GM18951 (cell line): Measurements from ENCODE around the gene KIF21B.

Experiments
- POLR2A ChIP-seq: IDR thresholded peaks from 4 replicates; pipeline ENCODE4 v1.6.1; 2011; ENCODE audit warnings: mild to moderate bottlenecking; ENCODE audit not compliant: insufficient read length, insufficient read depth; ENCODE audit errors: extremely low read depth
- in situ Hi-C: fragments of 300-500 bp; cut with MboI; formaldehyde crosslinking; loops from one replicate; pipeline ENCODE4 v1.12.0; 2022; ENCODE audit warnings: low sequenced_read_pairs, mixed read lengths, inconsistent platforms; ENCODE audit not compliant: unreplicated experiment

The KIF21B gene

DNA sequence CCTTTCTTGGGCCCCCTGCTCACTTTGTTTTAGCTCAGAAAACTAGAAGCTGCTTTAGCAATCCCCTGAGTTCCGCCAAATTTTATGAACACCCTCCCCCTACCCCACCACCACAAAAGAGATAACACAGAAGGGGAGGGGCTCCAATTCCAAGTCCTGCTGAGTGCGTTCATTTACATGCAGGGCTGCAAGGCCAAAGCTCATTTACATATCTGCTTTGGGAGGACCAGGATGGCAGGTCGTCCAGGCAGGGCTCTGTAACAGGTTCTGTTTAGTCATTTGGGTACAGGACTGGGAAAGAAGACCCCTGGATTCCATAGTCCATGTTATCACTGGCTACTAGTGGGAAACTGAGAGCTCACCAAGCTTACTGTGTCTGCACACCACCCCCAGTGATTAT lies 35.9 kb upstream of the KIF21B start:
- in situ Hi-C loops, result no loop called here
- no peak for TF ChIP-seq POLR2A

DNA sequence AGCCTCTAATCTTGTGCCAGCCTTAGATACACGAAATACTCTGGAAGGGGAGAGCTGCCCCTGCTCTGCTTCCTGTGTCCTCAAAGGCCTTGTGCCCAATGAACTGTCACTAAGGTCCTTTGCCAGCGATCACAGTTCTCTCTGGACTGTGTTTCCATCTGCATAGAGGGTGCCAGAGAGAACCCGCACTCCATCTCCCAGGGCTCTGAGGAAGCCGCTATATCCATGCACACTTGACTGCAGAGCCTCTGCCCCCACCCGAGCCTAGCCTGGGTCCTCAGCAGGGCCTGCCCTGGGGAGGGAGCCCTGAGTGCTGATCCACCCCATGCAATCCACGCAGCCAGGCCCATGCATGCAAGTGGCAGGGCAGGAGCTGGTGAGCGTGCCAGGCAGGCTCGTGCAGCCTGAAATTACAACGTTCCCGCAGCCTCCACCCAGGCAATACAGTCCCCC lies 30.6 kb upstream of the KIF21B start:
- in situ Hi-C loops, result no loop called here
- TF ChIP-seq POLR2A, result no peak

DNA sequence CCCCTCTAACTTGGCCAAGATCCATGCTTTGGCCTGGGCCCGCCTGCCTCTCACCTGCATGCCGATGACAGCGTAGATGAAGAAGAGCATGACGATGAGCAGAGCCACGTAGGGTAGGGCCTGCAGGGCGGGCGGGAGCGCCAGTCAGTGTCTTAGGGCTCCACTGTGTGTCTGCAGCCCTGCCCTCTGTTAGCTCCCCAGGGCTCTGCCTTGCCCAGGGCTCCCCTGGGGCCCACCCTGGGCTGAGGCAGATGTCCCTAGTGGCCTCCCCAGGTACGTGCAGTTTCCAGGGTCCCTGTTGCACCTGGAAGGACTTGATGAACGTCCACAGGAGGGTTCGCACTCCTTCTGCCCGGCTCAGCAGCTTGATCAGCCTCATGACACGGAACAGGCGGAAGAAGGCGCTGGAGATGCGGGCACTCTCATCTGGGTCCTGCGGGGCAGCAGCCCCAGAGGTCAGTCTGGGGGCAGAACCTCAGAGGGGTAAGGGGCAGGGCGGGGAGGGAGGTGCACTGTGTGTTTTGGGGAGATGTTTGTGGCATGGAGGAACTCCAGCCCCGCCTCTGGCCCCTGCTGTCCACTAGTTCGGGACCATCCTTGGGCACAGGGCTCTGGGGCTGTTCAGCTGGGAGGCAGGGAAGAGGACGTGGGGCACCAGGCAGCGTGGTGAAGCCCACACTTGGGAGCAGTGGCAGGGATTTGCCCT lies 29.8 kb upstream of the KIF21B start:
- TF ChIP-seq POLR2A, result no peak
- in situ Hi-C loops, result no loop called here

DNA sequence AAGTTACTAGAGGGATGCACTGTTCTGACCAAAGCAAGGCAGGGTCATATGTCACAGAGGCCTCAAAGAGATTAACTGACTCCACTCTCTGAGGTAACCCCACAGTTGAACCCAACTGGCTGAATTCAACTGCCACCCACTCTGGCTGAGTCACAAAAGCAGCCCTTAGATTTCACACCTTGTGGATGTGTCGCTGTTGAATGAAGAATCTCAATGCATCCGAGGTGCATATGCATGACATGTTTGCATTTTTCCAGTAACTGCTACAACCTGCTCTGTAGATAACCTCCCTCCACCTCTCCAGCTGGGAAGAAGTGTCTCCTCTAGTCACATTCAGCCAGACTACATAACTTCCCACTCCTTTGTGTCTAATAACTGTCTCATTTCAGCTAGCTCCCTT lies 27.9 kb upstream of the KIF21B start:
- in situ Hi-C loops, result no loop called here
- no peak for TF ChIP-seq POLR2A

DNA sequence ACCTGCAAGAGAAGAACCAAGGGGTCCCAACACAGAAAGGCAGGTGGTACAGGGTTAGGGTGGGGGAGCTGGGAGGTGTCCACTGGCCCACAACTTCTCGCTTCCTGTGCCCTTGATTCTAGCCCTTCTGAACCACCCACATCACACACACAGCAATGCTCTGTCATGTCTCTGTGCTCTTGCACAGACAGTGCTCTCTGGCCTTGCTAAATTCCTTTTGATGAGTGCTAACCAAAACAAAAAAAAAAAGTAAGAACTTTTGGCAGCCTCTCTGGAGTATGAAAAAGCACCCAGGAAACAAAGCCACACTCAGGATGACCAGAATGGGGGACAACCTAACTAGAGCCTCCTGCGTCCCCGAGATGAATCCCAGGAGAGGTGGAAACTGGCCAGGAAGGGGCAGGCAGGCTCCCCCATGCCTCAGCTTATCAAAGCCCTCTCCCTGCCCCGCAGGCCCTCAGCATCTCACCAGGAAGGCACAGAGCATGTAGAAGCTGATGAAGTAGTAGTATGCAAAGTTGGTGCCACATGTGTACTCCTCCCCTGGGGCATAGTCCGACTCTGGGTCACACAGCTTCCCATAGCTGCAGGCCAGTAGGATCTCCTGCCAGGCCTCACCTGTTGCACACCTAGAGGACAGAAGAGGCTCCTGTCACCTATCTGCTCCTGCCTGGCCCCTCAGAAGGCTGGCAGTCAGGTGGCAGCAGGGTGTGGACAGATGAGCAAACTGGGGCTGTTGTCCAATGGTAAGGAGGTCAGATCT lies 27.2 kb upstream of the KIF21B start:
- TF ChIP-seq POLR2A, result no peak

DNA sequence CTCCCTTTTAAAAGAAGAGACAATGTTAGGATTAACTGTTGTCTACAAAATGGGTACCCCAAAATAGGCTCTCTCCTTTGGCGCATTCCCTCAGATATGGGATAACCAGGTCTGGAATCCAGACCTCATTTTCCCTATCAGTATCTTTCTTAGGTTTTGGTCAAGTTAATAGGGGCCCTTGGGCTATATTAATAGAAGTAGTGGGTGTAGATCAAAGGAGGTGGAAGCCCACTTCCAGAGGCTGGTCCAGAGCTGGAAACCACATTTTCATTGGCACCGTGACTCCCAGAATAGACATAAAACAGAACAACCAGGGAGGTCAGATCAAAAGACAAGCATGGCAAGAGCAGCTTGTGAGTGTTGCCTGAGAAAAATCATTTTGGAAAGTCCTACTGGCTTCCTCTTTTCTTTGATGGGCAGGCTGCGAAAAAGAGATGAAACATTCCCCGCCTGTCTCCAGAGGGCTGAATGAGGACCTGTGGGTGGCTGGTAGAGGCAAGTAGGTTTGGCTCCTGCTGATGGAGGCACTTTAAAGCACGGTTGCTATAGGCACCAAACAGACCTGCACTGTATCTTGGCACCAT lies 25.8 kb upstream of the KIF21B start:
- TF ChIP-seq POLR2A, result no peak
- in situ Hi-C loops, result no loop called here

More for the DNA sequence above, 27.2 kb upstream of the KIF21B start:
- in situ Hi-C loops, result no loop called here

DNA sequence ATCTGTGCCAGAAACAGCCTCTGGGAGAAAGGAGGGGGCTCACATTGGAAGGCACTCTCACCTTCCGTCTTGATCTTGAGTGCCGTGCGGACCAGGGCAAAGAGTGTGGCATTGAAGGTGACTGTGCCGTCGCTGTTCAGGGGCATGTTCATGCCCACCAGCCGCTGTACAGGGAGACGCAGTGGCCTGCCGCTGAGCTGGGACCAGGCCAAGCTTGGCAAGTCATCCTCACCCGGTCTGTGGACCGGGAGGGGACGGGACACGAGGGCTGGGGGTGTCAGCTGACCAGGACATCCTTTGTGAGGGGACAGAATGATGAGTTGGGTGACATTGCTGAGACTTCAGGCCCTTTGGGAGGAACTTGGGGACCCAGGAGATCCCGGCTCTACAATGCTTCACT lies 25.0 kb upstream of the KIF21B start:
- no peak for TF ChIP-seq POLR2A
- in situ Hi-C loops, result no loop called here

DNA sequence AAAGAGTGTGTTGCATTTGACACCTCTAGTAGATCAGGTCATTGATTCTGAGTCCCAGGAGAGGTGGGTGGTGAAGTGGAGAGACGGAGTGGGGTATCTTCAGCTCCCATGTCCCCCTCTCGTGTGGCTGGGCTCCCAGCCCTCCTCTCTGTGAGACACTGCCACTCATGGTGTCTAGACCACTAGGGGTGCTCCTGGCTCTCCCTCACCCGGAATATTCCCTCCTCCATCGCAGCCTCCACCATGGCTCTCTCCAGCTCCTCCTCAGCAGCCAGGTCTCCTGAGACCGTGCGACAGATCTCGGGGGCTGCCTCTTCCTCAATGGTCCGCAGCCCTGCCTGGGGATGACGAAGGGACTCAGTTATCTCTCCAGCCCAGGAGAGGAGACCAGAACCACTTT lies 20.6 kb upstream of the KIF21B start:
- no peak for TF ChIP-seq POLR2A
- in situ Hi-C loops, result loop anchor here (5.0 kb wide), 1 partner anchor 67 kb away; no protein-coding TSS in a partner anchor

DNA sequence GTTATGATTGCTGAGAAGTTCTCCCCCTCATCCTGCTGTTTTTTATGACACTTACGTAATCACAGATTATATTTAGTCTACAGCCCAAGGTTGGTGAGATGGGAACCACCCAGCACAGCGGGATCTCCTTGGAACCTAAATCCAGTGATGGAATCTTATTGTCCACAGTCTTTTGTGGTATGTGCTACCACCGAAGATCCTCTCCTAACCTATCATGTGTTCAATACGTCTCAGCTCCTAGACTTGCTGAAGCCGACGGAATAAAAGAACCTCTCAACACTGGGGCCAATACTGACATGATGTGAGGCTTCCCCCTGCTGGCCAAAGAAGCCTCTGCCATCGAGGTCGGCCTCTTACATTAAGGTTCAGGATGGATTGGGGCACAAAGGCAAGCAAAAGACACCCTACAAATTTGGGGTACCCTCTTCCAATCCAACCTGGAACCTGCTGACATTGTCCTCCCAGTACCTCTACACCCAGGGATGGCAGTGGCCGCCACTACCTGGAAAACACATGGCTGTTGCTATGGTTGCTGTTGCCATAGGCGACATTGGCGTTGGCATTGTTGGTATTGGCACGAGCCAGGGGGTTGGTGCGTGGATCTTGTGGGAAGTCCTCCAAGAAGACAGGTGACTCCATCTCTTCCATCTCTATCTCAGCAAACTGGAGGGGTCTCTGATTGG lies 19.4 kb upstream of the KIF21B start:
- in situ Hi-C loops, result loop anchor here (5.0 kb wide), 1 partner anchor 66 kb away; no protein-coding TSS in a partner anchor
- no peak for TF ChIP-seq POLR2A

DNA sequence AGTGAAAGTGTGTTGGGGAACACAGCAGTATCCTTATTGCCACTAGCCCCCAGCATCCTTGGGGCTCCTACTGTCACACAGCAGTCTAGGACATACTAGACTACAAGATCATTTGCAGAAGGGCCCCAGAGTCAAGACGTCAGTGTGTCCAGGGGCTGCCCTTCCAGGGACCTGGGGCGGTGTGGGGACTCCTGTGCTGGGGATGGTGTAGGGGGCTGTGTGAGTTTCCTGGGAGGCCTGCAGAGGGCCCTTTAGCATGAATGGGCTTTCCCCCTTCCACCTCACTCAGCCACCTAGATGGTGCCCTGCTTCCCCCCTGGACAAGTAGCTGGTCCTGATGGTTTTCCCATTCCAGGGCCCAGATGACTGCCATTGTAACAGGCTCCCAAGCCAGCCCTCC lies 17.5 kb upstream of the KIF21B start:
- TF ChIP-seq POLR2A, result no peak
- in situ Hi-C loops, result loop anchor here (5.0 kb wide), 1 partner anchor 64 kb away; no protein-coding TSS in a partner anchor

DNA sequence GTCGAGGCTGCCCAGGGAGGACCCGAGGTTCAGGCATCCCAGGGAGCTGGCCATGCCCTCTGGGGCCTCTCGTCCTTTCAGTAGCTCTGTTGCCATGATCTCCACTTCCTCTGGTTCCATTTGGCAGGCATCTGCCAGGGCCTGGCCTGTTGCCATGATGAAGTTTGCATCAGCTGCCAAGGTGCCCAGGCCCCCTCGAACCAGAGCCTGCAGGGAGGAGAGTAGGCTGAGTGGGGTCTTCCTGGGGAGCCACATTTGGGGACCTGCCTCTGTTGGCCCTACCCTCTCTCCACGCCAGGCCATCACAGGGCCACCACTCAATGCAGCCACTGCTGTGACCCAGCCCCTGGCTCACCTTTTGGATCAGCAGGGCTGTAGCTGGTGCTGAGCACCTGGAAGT lies 16.4 kb upstream of the KIF21B start:
- no peak for TF ChIP-seq POLR2A
- in situ Hi-C loops, result loop anchor here (5.0 kb wide), 1 partner anchor 63 kb away; no protein-coding TSS in a partner anchor

DNA sequence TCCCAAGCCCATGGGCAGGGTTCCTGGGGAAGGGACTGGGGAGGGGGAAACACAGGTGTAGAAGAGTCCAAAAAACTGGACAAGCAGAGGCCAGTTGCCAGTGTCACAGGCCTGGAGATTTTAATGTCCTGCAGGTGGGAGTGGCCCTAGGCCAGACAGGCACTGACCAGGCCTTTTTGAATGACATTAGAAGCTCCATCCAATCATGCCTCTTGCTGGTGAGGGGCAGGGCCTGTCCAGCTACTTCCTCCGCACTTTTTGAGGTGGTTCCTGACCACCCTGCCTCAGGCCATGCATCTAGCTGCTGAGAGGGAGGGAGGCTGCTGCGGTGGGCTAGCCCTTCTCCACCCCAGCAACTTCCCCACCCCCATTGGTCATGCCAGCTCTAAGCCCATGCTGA lies 15.9 kb upstream of the KIF21B start:
- in situ Hi-C loops, result no loop called here
- no peak for TF ChIP-seq POLR2A
